Inflammatory macrophage (primary cell): Measurements from ENCODE around the gene PIR.

Experiments used
- DNase-seq, 2 donors: peaks; one replicate each; pipeline ENCODE4 v3.0.0-alpha.2; 2020 to 2022

PIR gene

GRCh38 chrX:15343075-15343476, 150.1 kb downstream of the PIR start:
- DNase-seq = no peak

- no peak for DNase-seq
Measured at GRCh38 chrX:15340867-15341266, 152.3 kb downstream of the PIR start.

- peak; percentile 2 to 6 for DNase-seq
Measured at GRCh38 chrX:15336023-15336413, 157.1 kb downstream of the PIR start.

GRCh38 chrX:15335135-15336022, 157.8 kb downstream of the PIR start, which contains the start of gene PIGA:
Gene PIGA, minus strand, starts transcription at chrX:15335523. Its CDS starts 3,593 bp downstream, at chrX:15331930.
- DNase-seq = peak; percentile 96
